Hepatocyte (in vitro differentiated cells): Measurements from ENCODE around the gene PERM1.

Experiments used
- CTCF ChIP-seq: fragments of 200-600 bp; sonication (generic); IDR thresholded peaks from 2 replicates; pipeline ENCODE4 v1.5.1; 2016; ENCODE audit warnings: antibody characterized with exemption, mild to moderate bottlenecking; ENCODE audit not compliant: poor library complexity
- EZH2 ChIP-seq: fragments of 200-600 bp; sonication (generic); IDR thresholded peaks from 2 replicates; pipeline ENCODE4 v1.6.1; 2016; ENCODE audit warnings: antibody characterized with exemption, mild to moderate bottlenecking, borderline replicate concordance
- EZH2phosphoT487 ChIP-seq: fragments of 200-600 bp; sonication (generic); IDR thresholded peaks from one replicate; pipeline ENCODE4 v1.6.1; 2018; ENCODE audit warnings: antibody characterized with exemption, mild to moderate bottlenecking, low read depth, moderate library complexity; ENCODE audit not compliant: unreplicated experiment, severe bottlenecking

- no peak for TF ChIP-seq CTCF
- no peak for TF ChIP-seq EZH2
- TF ChIP-seq EZH2phosphoT487: no peak
Measured at GRCh38 chr1:985126-985525, 3.2 kb upstream of the PERM1 start.
